ENCODE data around the gene DIP2A.
A peak's percentile ranks its signal among the peaks of the same experiment; 100 is the strongest.

DIP2A gene

DNA sequence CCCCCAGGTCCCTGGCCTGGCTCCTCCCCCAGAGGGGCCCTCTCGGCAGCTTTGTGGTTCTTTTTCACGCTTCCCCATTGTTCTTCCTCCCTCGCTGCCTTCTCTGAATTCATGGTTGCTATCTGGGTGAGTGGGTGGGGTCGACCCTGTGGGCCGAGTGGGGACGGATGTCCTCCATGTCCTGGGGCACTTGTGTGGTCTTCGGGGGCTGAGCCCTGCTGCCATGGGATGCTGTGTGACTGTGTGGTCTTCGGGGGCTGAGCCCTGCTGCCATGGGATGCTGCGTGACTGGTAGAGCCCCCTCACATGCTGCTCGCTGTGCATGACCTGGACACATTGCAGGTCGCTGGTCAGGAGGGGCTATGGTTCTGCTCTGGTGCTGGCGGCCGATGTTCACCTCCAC, 21.6 kb upstream of the DIP2A start:
- H3K4me3 ChIP-seq: no peak overlapping the region
- no peaks in the 10 kb centered on the region for H3K4me1 ChIP-seq
- no peaks in the 10 kb centered on the region for H3K27me3 ChIP-seq
- peaks cover 51 to 98% (median 92%) of the 10 kb centered on the region in 3 donors for H3K36me3 ChIP-seq
- no peak for DNase-seq
- no peaks in the 10 kb centered on the region for H3K9me3 ChIP-seq
- intact Hi-C loops (cut with DNase I; ENCODE audit: low total_unique reads): no loop called here
- TF ChIP-seq, protein P1, sequence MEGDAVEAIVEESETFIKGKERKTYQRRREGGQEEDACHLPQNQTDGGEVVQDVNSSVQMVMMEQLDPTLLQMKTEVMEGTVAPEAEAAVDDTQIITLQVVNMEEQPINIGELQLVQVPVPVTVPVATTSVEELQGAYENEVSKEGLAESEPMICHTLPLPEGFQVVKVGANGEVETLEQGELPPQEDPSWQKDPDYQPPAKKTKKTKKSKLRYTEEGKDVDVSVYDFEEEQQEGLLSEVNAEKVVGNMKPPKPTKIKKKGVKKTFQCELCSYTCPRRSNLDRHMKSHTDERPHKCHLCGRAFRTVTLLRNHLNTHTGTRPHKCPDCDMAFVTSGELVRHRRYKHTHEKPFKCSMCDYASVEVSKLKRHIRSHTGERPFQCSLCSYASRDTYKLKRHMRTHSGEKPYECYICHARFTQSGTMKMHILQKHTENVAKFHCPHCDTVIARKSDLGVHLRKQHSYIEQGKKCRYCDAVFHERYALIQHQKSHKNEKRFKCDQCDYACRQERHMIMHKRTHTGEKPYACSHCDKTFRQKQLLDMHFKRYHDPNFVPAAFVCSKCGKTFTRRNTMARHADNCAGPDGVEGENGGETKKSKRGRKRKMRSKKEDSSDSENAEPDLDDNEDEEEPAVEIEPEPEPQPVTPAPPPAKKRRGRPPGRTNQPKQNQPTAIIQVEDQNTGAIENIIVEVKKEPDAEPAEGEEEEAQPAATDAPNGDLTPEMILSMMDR (IDR thresholded peaks at IDR 0.05): no peak
- H3K27ac ChIP-seq: no peak overlapping the region

DNA sequence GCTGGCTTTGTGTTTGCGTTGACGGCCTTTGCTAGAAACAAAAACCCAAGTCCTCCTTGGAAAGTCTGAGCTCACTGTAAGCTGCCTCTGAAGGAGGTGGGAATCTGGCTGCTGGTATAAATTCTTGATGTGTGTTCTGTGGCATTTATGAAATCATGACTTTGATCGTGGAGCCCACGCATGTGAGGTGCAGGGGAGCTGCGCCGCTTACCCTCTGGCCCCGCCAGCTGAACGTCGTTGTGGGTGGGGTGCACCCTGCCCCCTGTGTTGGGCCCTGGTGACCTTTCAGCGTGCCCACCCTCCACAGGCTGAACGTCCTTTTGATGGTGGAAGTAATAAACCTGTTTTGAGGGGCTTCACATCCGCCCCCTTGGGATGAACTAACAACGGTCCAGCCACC, 21.2 kb upstream of the DIP2A start:
- no peak for DNase-seq
- H3K27ac ChIP-seq: no peak overlapping the region
- intact Hi-C loops (cut with DNase I; ENCODE audit: low total_unique reads): no loop called here
- TF ChIP-seq, protein P1 (IDR thresholded peaks at IDR 0.05): no peak
- H3K27me3 ChIP-seq: no peaks in the 10 kb centered on the region
- H3K36me3 ChIP-seq: peaks cover 52 to 98% (median 92%) of the 10 kb centered on the region in 3 donors
- H3K4me3 ChIP-seq: no peak overlapping the region
- H3K4me1 ChIP-seq: no peaks in the 10 kb centered on the region
- H3K9me3 ChIP-seq: no peaks in the 10 kb centered on the region

DNA sequence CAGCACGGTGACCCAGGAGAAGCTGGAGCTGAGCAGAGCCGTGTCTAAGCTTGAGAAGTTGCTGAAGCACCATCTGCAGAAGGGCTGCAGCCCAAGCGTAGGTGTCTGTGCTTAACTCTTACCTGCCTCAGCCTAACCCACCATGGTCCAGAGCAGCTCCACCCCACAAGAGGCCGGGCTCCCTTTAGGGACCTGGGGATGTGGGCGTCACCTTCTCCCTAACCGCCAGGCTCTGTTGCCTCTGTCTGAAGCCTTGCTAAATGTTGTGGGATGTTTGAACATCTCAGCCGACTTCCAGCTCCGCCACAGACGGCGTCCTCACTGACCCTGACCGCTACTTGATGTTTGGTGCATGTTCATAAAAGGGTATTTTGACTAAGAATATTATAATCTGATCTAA, 20.4 kb upstream of the DIP2A start:
- Histone ChIP-seq H3K9me3 (no peaks in the 10 kb centered on the region), H3K36me3 (peaks cover 59 to 100% (median 94%) of the 10 kb centered on the region in 3 donors)

DNA sequence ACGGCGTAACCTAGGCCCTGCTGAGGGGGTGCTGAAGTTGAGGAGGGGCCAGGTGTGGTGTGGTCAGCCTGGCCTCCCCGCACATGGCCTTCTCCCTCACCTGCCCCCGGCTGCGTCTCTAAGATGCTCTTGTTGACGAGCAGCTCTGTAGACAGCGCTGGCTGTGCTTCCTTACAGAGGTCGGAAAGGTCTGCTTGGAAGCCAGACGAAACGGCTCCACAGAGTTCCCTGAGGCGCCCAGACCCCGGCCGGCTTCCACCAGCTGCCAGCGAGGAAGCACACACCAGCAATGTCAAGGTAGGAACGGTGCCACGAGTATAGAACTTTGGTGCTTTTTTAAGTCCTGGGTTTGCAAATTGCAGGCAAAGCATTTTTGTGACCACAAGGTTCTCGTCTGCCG, 18.8 kb upstream of the DIP2A start:
- Histone ChIP-seq H3K27me3 (no peaks in the 10 kb centered on the region), H3K9me3 (no peaks in the 10 kb centered on the region), H3K36me3 (peaks cover 59 to 100% (median 89%) of the 10 kb centered on the region in 3 donors), H3K4me3 (no peak overlapping the region), H3K4me1 (no peaks in the 10 kb centered on the region), H3K27ac (no peak overlapping the region)
- intact Hi-C loops (cut with DNase I; ENCODE audit: low total_unique reads): no loop called here
- TF ChIP-seq, protein P1 (IDR thresholded peaks at IDR 0.05): no peak
- DNase-seq: no peak

More for the DNA sequence above, 20.4 kb upstream of the DIP2A start:
- intact Hi-C loops (cut with DNase I; ENCODE audit: low total_unique reads): no loop called here
- Histone ChIP-seq H3K27ac (no peak overlapping the region), H3K4me3 (no peak overlapping the region), H3K4me1 (no peaks in the 10 kb centered on the region), H3K27me3 (no peaks in the 10 kb centered on the region)
- TF ChIP-seq, protein P1 (IDR thresholded peaks at IDR 0.05): no peak
- no peak for DNase-seq

DNA sequence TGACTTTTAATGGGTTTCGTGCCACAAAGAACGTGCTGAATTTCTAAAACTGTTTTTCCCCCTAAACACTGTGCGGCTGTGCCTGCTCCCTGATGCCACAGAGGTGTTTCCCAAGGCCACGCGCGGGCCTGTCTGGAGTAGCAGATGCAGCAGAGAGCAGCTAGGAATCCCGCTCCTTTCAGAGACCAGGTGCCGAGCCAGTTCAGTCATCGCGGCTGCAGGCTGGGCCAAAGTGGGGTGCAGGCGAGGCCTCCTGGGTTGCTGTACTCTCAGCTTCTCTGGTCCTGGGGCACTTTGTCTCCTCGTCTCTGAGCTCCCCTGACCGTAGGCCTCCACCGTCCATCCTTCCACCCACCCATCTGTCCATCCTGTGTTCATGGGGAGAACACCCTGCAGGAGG, 17.4 kb upstream of the DIP2A start:
- H3K9me3 ChIP-seq: no peaks in the 10 kb centered on the region
- no peaks in the 10 kb centered on the region for H3K27me3 ChIP-seq
- no peaks in the 10 kb centered on the region for H3K4me1 ChIP-seq
- TF ChIP-seq, protein P1 (IDR thresholded peaks at IDR 0.05): no peak
- H3K27ac ChIP-seq: no peak overlapping the region
- DNase-seq: peak in 1 of 2 donors; percentile 44
- intact Hi-C loops (cut with DNase I; ENCODE audit: low total_unique reads): no loop called here
- peaks cover 54 to 100% (median 87%) of the 10 kb centered on the region in 3 donors for H3K36me3 ChIP-seq
- H3K4me3 ChIP-seq: no peak overlapping the region

DNA sequence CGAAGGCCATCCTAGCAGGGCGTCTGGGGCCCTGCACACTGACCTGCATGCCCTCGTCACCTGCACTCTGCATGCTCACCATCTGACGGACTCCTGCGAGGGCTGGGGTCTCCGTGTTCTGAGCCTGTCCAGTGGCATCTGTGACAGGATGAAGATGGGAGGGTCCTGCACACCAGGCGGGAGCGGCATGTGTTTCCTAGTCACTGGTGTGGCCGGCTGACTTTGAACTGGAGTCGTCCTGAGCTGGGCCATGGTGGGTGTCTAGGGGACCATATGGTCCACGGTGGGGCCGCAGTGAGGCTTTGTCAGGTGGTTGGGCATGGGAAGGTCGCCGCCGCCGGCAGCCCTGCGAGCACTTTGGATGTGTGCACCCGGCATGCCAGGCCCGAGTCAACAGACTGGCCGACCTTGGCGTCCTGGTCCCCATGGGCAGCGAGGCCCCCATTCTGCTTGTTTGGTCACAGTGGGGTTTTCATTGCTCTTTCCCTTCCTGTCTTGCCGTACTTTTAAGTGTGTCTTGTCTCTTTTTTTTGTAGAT, 16.7 kb upstream of the DIP2A start:
- DNase-seq: peak in 1 of 2 donors; percentile 55
- Histone ChIP-seq H3K36me3 (peaks cover 49 to 94% (median 80%) of the 10 kb centered on the region in 3 donors), H3K9me3 (no peaks in the 10 kb centered on the region), H3K4me1 (no peaks in the 10 kb centered on the region), H3K27ac (no peak overlapping the region), H3K27me3 (no peaks in the 10 kb centered on the region), H3K4me3 (no peak overlapping the region)
- intact Hi-C loops (cut with DNase I; ENCODE audit: low total_unique reads): no loop called here
- TF ChIP-seq, protein P1 (IDR thresholded peaks at IDR 0.05): no peak
